ENCODE measurements around the gene GEMIN2. TPM values are rescaled to one million over a fixed set of nuclear protein-coding genes. Genes with fewer than 3 reads are reported as not detected.
A peak's percentile ranks its signal among the peaks of the same experiment; 100 is the strongest.

GEMIN2 gene
- total and polyA plus RNA-seq, 12 donors = 5.6 to 13.1 (median 7.9) TPM

DNA sequence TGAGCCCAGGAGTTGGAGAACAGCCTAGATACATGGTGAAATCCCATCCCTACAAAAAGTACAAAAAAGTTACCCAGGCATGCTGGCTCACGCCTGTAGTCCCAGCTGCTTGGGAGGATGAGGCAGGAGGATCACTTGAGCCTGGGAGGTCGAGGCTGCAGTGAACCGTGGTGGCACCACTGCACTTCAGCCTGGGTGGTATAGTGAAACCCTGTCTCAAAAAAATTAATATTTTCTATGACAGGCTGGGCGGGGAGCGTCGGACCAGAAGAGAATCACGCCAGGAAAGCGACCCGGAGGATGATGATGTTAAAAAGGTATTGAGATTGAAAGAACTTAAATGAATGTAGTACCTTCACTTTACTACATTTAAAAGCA is 63.0 kb downstream of the GEMIN2 start:
- H3K36me3 ChIP-seq = peaks cover 0 to 62% (median 54%) of the 10 kb centered on the region in 9 donors
- TF ChIP-seq CTCF (IDR thresholded peaks at IDR 0.05) = no peak
- no peak for ATAC-seq
- intact Hi-C loops (cut with DNase I) = loop anchor here in 5 of 10 donors (5.0 to 10.0 kb wide), 6 partner anchors 72 to 255 kb away; partner anchors contain the start of genes SEC23A (in 2 of the 5) and FBXO33 (in 1 of the 5)
- H3K27ac ChIP-seq = no peak overlapping the region
- no peak for DNase-seq
- no peaks in the 10 kb centered on the region for H3K9me3 ChIP-seq
- no peak overlapping the region for H3K4me3 ChIP-seq
- H3K4me1 ChIP-seq = peaks cover 0 to 44% (median 21%) of the 10 kb centered on the region in 9 donors
- H3K27me3 ChIP-seq = no peaks in the 10 kb centered on the region
- WGBS, 2 donors = 93 to 94% methylated on average over 9 of the region's 9 CpGs

- intact Hi-C loops (cut with DNase I) = loop anchor here in 5 of 10 donors (5.0 to 10.0 kb wide), 6 partner anchors 74 to 253 kb away; partner anchors contain the start of genes SEC23A (in 2 of the 5) and FBXO33 (in 1 of the 5)
- Histone ChIP-seq H3K27me3 (no peaks in the 10 kb centered on the region), H3K27ac (no peak overlapping the region), H3K36me3 (peaks cover 0 to 81% (median 72%) of the 10 kb centered on the region in 9 donors), H3K9me3 (no peaks in the 10 kb centered on the region), H3K4me3 (no peak overlapping the region), H3K4me1 (peaks cover 0 to 52% (median 21%) of the 10 kb centered on the region in 9 donors)
- WGBS, 2 donors = 97 to 98% methylated on average over 6 of the region's 6 CpGs
- ATAC-seq (no peak), DNase-seq (no peak)
- no peak for TF ChIP-seq CTCF (IDR thresholded peaks at IDR 0.05)
These were observed 64.9 kb downstream of the GEMIN2 start for GRCh38 chr14:39179042-39179441.

DNA sequence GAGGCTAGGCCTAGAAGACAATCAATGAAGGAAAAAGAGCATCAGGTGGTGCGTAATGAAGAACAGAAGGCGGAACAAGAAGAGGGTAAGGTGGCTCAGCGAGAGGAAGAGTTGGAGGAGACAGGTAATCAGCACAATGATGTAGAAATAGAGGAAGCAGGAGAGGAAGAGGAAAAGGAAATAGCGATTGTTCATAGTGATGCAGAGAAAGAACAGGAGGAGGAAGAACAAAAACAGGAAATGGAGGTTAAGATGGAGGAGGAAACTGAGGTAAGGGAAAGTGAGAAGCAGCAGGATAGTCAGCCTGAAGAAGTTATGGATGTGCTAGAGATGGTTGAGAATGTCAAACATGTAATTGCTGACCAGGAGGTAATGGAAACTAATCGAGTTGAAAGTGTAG is 66.4 kb downstream of the GEMIN2 start:
- no peak for DNase-seq
- Histone ChIP-seq H3K36me3 (peaks cover 0 to 96% (median 81%) of the 10 kb centered on the region in 9 donors), H3K27me3 (no peaks in the 10 kb centered on the region), H3K4me1 (peaks cover 0 to 47% (median 21%) of the 10 kb centered on the region in 9 donors), H3K27ac (peak overlapping the region in 2 of 10 donors; percentile 2 to 29), H3K4me3 (no peak overlapping the region), H3K9me3 (no peaks in the 10 kb centered on the region)
- WGBS, 2 donors = 82 to 86% methylated on average over 5 of the region's 5 CpGs
- no peak for TF ChIP-seq CTCF (IDR thresholded peaks at IDR 0.05)
- intact Hi-C loops (cut with DNase I) = no loop called here
- ATAC-seq = no peak

GRCh38 chr14:39181026-39181692 is 67.0 kb downstream of the GEMIN2 start:
- intact Hi-C loops (cut with DNase I) = no loop called here
- no peaks in the 10 kb centered on the region for H3K9me3 ChIP-seq
- TF ChIP-seq CTCF (IDR thresholded peaks at IDR 0.05) = no peak

More at GRCh38 chr14:39181026-39181692, 67.0 kb downstream of the GEMIN2 start:
- H3K4me3 ChIP-seq = no peak overlapping the region
- DNase-seq = no peak
- ATAC-seq = no peak
- H3K27me3 ChIP-seq = no peaks in the 10 kb centered on the region
- peak overlapping the region in 1 of 10 donors; percentile 2 for H3K27ac ChIP-seq
- WGBS, 2 donors = 93 to 94% methylated on average over 7 of the region's 7 CpGs
- peaks cover 0 to 43% (median 17%) of the 10 kb centered on the region in 9 donors for H3K4me1 ChIP-seq
- H3K36me3 ChIP-seq = peaks cover 0 to 100% (median 81%) of the 10 kb centered on the region in 9 donors
